HL-60/S4 treated with phorbol 12-myristate 13-acetate at 8.2 ng/mL for 4 days and 3 days (cell line): ENCODE measurements around the gene EP400.
"Not testable (repeated sequence)": the region's sequence is repeated elsewhere in the genome, so short reads cannot be mapped to it uniquely, and the experiment has no call there.

Experiments used
- in situ Hi-C: fragments of 300-500 bp; cut with MboI; formaldehyde crosslinking; loops from 2 replicates; pipeline ENCODE4 v1.15.0; 2022; ENCODE audit warnings: low sequenced_read_pairs

EP400 gene

DNA sequence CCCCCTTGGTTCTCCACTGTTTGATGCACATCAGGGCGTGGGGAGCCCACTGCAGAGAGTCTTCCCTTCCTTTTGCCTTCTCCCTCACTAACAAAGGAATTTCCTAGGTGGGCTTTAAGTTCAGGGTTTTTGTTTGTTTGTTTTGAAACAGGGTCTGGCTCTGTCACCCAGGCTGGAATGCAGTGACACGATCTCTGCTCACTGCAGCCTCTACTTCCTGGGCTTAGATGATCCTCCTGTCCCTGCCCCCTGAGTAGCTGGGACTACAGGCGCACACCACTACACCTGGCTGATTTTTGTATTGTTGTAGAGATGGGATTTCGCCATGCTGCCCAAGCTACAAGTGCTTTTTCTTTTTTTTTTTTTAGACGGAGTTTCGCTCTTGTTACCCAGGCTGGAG lies 33.8 kb downstream of the EP400 start:
- in situ Hi-C loops, result no loop called here

DNA sequence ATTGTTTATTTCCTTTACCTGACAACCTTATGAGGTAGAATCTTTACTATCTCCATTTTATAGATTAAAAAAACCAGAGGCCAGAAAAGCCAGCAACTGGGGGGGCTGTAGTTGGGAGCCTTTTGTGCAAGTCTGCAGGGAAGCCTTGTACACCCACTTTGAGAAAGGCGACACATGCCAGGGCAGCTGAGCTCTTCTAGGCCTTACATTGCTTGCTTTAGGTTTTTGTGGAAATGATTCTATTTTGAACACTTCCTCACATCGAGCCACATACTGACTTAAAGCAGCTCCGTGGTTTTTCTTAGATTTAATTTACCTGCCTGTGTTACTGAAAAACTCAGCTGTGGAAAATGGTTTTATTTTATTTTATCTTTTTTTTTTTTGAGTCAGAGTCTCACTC lies 34.6 kb downstream of the EP400 start:
- in situ Hi-C loops, result no loop called here

DNA sequence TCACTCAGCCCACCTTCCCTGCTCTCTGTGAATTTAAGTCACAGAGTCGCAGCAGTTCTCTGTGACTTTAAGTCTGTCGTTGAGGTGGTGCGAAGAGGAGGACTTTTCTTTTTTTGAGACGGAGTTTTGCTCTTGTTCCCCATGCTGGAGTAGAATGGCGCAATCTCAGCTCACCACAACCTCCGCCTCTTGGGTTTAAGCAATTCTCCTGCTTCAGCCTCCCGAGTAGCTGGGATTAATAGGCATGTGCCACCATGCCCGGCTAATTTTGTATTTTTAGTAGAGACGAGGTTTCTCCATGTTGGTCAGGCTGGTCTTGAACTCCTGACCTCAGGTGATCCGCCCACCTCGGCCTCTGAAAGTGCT lies 35.8 kb downstream of the EP400 start:
- in situ Hi-C loops, result not testable (repeated sequence)

GRCh38 chr12:131986361-131986760 lies 36.6 kb downstream of the EP400 start:
- in situ Hi-C loops, result no loop called here

DNA sequence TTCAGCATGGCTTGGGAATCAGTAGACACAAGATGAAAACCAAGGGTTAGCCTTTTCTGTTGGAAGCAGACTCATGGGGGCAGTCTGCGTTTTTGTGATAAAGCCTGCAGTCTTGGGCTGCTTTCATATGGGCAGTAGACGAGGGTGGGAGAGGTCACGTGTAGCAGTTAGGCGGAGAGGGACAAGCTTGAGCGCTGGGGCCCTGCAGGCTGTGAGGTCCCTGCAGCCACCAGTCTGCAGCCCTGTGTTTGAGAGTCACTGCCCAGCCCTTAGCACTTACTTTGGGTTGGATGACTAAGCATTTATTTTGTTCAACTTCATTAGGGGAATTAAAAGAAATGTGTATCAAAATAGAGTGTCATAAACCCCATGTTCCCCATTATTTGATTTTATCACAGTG lies 37.2 kb downstream of the EP400 start:
- in situ Hi-C loops, result no loop called here

DNA sequence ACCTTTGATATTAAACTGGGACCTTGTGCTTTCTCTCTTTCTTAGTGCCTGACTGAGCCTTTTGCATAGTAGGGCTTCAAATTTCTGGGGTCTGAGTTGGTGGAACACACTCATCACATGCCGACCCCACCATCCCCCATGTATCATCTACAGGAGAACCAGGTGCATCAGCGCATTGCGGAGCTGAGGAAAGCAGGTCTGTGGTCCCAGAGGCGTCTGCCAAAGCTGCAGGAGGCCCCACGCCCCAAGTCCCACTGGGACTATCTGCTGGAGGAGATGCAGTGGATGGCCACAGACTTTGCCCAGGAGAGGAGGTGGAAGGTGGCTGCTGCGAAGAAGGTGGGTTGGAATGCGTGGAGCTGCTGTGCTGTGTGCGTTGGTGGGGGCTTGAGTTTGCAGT lies 37.8 kb downstream of the EP400 start:
- in situ Hi-C loops, result no loop called here

- in situ Hi-C loops, result no loop called here
These were observed 38.5 kb downstream of the EP400 start for GRCh38 chr12:131988054-131988796.

- in situ Hi-C loops, result no loop called here
These were observed 39.3 kb downstream of the EP400 start for GRCh38 chr12:131989021-131989420.

DNA sequence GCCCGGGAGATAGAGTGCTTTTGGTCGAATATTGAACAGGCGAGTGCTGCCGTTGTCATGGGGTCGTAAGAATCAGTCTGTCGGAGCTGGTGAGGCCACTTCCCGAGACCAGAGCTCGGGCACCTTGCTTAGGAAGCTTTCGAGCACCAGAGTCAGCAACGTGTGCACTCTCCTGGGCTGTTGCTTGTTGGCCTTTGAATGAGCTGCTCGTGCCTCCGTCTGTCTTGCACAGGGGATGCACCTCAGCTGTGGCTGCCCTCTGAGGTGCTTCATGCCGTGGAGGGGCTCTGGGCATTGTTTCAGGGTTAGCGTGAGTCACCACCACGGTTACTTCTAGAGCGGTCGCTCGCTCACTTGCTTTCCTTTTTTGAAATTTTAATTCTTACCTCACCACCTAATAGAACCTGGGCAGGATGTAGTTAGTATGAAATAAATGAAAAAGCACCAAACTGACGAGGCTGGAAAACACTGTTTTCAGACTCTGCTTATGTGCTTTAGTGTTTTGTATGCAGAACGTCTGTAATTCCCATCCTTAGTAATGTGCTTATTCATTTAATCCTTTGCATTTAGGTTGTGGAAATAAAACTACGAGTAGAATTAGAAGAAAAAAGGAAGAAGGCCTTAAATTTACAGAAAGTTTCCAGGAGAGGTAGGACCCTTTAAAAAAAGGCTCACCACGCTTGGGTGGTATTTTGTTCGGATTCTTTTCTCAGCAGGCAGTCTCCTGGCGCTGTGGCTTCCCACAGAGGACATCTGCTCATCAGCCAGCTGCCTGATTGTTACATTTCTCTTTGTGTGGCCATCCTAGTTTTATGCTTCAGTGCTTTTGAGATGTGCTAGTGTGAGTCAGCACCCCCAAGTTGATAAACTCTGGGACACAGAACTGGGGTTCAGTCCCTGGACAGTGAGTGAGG lies 40.6 kb downstream of the EP400 start:
- in situ Hi-C loops, result no loop called here

- in situ Hi-C loops, result no loop called here
These were observed 41.2 kb downstream of the EP400 start for GRCh38 chr12:131990980-131991305.

DNA sequence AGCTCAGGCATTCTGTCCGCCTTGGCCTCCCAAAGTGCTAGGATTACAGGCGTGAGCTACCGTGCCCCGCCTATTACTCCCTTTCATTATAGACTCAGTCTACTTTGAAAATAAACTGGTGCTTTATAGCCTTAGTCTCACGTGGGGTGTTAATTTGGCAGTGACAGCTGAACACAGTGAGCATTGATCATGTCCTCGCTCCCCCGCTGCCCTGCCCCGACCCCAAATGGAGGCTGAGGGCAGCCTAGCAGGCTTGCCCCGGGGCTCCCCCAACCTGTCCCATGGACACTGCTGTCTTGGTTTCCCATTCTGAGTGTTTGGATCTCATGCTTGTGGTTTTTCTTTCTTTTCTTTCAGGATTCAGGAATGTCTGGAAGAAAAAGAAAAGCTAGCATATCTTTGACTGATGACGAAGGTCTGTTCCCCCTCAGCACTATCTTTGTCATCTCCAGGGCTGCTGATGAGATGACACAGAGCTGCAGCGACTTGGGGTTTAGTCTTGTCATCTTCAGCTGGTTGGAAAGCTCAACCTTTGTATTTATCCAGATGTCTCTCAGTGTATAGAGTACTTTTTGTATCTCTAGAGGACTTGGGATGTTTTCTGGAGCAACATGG lies 42.2 kb downstream of the EP400 start:
- in situ Hi-C loops, result no loop called here

- in situ Hi-C loops, result no loop called here
These were observed 44.8 kb downstream of the EP400 start for GRCh38 chr12:131994589-131994988.

GRCh38 chr12:132000286-132000872 lies 50.6 kb downstream of the EP400 start:
- in situ Hi-C loops, result no loop called here

DNA sequence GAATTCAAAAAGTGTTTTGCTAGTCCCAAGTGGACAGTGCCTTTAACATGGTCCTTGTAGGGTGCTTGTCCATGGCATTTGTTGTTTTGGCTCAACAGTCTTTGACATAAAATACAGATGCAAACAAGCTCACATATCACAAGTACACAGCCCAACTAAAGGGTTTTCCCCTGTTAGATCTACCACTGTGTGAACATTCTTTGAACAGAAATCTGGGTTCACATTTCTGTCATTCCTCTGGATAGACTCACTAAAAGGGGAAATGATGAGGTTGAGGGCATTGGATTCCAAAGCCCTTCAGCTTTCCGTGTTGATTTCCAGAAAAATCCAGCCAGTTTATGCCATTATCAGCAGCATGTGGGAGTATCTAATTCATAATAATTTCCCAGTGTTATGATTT lies 54.1 kb downstream of the EP400 start:
- in situ Hi-C loops, result no loop called here

GRCh38 chr12:132004946-132005345 lies 55.2 kb downstream of the EP400 start:
- in situ Hi-C loops, result no loop called here

DNA sequence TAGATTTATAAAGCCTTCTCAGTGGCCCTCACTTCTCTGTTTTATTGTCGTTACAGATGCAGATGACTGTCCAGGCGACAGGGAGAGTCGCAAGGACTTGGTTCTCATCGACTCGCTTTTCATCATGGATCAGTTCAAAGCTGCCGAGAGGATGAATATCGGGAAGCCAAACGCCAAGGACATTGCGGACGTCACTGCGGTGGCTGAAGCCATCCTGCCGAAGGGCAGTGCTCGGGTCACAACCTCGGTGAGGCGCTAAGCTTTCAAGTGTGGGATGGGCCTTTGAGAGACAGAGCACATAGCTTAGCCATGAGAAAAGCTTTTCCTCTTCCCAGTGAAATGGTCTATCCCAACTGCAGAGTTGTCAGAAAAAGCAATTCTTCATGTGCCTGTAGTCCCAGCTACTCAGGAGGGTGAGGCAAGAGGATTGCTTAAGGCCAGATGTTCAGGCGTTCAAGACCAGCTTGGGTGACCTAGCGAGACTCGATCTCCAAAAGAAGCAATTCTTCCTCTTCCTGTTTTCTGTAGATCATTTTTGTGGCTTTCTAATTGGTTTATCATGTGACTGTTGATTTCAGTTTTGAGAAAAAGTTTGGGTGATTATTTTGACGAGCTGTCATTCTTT lies 56.4 kb downstream of the EP400 start:
- in situ Hi-C loops, result no loop called here

- in situ Hi-C loops, result no loop called here
These were observed 57.3 kb downstream of the EP400 start for GRCh38 chr12:132007041-132007440.

DNA sequence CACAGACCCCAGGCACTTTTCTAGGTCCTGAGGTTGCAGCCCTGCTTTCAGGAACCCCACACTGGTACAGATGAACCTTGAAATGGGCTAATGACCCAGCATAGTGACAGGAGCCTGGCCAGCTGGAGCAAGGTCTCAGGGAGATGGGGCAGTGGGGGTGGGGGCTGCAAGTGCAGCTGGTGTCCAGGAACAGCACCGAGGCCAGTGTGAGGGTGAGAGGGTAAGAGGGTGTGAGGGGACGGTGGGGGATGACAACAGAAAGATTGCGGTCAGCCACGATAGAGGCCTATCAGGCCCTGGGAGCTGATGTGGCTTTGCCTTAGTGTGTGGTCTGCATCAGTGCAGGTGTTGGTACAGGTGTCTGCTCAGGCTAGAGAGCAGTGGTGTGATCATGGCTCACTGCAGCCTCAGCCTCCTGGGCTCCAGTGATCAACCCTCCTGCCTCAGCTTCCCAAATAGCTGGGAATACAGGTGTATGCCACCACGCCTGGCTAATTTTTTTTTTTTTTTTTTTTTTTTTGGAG lies 59.7 kb downstream of the EP400 start:
- in situ Hi-C loops, result no loop called here

DNA sequence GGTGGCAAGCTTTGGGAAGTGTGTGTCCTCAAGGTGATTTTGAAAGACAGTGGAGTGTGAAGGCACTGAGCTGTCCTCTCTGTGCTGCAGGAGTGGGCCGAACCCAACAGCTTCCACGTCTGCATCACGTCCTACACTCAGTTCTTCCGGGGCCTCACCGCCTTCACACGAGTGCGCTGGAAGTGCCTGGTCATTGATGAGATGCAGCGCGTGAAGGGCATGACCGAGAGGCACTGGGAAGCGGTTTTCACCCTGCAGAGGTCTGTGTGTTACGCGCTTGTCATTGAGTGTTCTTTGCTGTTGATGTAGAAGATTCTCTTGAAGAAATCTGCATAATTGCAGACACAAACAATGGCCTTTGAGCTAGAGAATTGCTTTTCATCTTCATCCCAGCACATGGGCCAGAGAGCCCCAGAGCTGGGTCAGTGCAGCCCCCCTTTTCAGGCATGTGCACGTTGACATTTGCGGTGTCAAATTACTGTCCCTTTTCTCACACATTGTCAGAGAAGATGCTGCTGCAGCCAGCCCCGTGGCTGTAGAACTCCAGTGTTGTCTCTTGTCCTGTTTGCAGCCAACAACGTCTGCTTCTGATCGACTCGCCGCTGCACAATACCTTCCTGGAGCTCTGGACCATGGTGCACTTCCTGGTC lies 63.3 kb downstream of the EP400 start:
- in situ Hi-C loops, result no loop called here
